OCI-M2 (cell line): ENCODE data around the gene GGACT.

Source experiments
- DNase-seq: peaks from one replicate; lab custom pipeline; 2025; ENCODE audit not compliant: unreplicated experiment; lab: John Stamatoyannopoulos, UW

The GGACT gene

DNA sequence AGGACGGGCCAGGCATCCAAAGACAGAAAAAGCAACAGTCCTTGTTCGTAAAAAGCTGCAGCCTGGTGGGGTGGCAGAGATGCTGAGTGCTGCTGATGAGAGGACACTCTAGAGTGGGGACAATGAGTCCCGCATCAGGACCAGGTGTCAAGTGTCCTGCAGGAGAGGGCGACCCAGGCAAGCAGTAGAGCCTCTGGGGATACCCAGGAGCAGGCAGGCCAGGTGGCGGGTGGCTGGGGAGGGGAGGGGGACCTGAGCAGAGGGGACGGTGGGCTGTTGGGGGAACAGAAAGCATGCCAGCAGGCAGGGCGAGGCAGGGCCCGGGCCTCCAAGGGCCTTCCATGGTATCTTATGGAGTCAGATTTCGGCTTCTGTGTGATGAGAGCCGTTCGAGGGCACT is 35.8 kb downstream of the GGACT start:
- DNase-seq, result no peak

- DNase-seq, result no peak
These were observed 39.3 kb downstream of the GGACT start for GRCh38 chr13:100549316-100549715.

DNA sequence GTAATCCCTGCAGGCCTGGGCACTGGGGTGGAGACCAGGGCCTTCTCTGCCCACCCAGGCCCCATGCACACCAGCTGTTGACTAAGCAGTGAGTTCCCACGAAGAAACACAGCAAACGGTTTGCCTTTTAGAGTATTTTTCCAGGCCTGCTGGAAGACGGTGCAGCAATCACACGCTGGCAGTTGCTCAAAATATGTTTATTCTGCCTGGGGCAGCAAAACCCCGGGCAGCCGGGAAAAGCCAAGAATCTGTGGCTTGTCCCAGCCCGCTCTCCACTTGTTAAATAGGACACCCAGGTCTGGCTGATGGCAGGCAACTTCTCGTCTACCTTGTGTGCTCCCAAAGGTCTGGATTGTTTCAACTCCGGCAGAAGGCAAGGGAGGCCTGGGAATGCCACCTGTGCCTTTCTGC is 40.8 kb downstream of the GGACT start:
- no peak for DNase-seq

DNA sequence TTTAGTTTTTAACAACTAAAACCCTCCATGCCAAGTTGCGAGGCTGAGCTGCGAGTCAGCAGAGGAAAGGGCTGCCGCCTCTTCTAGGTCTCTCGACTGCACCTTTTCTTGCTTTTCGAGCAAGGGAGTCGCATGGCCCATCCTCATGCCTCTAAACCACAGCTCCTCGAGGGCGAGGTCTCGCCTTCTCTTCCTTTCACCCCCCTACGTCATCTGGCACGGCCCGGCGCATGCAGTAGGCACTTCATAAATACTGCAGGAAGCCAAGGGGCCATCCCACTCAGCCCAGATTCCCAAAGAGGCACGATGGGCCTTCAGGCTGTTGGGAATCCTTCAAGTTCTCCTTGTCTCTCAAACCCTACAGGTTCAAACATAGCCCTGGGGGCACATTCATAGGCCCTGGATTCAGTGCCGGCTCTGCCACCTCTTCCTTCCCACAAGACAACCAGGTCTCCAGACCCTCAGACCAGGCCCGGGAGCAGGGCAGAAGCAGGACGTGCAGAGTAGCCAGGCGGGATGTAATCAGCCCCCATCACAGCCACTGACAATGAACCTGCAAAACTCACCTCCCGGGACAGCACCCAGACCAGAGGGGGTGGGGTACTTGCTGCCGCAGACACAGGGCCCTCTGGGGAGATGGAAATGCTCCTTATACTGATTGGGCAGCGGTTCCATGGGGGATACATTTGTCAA is 41.7 kb downstream of the GGACT start:
- no peak for DNase-seq

DNA sequence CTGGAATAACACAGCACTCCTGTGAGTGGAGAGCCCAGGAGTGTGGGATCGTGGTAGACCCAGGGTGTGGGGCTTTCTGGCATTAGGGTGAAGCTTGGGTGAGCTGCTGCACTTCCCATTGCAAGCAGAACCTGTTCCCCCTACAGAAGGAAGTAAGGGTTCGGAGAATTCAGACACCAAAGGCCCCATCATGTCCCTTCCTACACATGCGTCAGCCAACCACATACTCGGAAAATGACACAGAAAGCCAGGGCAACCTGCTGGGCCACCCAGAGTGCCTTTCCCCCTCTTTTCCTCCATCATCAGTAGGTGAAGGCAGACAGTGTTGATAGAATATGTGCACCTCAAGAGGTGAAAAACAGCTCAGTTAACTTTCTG is 42.9 kb downstream of the GGACT start:
- no peak for DNase-seq

DNA sequence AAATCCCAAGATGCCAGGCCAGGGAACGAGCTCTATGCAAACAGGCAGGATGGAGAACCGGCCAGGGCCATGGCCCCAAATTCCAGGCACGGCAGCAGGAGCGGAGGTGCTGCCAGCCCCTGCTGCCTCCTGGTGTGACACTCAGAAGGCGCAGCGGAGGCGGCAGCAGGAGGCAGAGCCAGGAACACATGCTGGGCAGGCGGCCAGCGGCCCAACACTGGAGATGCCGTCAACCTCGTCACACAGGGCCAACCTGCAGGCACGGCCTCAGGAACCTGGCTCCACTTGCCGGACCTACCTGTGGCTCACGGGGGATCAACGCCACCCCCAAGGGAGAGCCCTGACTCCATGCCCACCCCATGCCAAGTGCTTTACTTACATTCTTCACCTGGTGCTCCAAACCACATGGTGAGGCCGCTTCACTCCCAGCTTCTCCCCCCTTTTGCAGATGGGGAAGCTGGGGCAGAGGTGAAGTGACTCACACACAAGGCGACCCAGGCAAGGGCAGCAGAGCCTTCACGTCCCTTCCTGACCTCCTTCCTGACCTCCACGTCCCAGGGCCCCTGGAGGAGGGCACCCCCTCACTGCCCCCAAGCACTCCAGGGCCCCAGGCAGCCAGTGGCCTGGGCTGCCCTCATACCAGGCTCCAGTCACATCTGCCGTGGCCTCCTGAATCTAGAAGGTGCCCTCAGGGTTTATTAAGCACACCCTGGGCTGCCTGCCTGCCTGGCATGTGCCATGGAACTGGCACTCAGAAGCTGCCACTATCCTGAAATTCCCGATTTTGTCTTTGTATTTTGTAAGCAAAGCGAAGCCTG is 43.5 kb downstream of the GGACT start:
- no peak for DNase-seq

DNA sequence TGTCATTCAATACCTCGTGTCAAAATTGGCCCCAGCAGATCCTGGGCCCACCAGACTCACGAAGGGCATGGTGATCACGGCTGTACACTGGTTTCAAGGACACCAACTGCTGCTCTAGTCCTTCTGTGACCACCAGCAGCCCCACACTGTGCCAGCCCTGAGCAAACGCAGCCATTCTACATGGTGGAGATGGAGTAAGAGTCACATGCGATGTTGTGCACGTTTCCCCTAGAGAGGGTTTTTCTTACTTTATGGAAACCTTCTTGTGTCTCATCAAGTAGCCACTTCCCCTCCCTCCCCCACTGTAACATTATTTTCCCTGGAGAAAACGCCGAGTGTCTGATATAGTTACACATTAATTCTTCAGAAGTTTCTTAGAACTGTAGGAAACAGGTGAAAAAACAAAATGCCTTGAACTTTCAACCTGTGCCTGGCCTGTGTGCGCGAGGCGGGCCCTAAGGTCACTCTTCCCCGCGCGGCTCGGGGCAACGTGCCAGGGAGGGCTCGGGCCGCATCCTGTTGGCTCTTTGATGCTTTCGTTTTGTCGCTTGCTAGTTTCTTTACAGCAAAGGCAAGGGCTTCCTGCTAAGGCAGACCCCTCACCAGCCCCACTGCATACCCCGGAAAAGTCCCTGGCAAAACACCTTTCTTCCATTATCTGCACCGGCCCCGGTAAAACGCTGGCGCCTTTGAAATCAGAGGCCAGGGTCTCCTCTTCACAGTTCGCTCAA is 44.6 kb downstream of the GGACT start:
- DNase-seq, result no peak

DNA sequence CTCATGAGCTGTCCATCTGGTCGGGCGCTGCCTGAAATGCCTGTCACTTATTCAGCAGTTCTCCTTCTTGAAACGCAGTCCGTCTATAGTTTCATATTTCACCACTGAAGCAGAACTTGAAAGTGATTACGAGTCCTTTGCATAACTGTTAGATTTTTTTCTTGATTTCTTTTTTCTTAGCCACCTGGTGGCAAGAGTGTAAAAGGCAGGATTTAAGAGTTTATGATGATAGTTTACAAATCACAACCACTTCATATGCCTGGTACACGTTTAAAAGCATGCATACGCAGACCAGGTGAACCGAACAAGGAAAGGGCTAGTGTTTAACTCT is 45.8 kb downstream of the GGACT start:
- no peak for DNase-seq

GRCh38 chr13:100541897-100542825 is 46.4 kb downstream of the GGACT start:
- no peak for DNase-seq

GRCh38 chr13:100540621-100541020 is 48.0 kb downstream of the GGACT start:
- DNase-seq, result no peak

DNA sequence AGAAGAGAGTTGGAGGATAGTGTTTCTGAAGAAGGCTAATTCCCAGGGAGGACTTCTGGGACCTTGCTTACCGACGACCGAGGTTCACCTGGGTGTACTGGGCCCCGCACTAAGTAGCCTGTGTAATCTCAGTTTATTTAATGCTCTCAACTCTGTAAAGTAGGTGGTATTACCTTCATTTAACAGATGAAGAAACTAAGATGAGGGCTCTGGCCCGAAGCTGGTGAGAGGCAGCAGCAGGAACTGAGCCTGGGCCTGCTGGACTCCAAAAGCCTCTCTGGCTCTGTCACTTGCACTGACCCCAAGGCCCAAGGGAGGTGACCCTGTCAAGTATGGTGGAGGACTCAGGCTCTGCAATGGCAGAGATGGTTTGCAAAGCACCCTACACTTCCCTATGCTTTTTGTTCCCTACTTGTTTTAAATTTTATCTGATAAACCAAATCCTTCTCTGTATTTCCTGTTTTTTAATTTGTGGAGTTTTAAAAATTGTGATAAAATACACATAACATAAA is 50.6 kb downstream of the GGACT start:
- DNase-seq, result no peak

DNA sequence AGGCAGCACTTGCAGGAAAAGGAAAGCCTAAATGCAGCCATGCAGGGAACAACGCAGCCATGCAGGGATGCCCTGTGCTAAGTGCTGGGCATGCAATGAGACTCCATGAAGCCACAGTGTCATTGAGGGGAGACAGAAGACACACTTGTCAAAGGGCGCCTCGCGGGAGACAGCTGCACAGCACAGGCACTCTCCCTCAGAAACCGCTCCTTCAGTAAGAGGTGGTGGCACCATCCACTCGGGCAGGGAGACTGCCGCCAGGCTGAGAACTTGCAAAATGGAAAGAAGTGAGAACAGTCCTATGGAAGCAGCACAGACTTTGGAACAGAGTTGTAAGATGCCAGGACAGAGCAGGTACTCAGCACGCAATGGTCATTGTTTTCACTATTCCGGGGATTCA is 51.1 kb downstream of the GGACT start:
- no peak for DNase-seq

GRCh38 chr13:100536643-100537180 is 51.9 kb downstream of the GGACT start:
- DNase-seq, result no peak

DNA sequence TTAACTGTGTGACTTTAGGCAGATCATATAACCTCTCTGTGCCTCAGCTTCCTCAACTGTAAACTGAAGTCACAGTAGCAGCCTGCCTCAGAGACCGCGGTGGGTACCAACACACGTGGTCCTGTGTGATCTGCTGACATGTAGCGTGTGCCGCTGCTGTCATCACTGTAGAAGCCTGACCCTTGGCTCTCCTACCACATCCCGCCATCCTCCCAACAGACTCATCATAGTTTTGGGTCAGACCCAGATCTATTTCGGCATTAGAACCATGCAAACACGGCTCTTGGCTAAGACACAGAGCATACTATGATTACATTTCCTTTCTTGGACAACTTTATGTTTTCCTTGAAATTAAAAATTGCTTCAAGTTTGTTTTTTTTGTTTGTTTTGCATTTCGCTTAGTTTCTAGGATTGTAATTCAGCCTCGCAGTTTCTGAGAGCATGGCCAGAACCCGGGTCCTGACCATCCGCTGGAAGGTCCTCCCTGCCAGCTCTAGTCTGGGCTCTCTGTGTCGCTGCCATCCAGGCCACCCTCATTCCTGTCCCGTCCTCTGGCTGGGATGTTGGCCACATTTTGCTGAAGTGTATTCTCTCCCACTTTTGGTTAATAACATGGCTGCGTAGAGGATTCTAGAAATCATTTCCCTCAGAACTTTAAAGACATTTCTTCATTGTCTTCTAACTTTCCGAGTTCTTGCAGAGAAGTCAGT is 53.0 kb downstream of the GGACT start:
- no peak for DNase-seq

DNA sequence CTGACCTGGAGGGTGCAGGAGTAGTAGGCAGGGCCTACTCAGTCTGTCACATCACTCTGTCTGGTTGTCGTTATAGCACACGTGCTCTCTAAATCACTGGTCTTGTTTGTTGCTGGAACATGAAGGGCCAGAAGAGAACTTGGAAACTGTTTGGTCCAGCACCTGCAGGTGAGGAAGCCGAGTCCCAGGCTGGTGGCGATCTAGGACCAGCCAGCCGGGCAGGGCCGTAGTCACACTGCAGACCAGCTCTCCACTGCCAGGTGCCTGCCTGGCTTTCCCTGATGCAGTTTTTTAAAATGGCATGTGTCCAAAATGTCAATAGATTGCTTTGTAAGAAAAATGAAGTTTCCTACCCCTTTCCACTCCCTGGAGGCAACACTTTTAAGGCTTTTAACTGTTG is 53.7 kb downstream of the GGACT start:
- DNase-seq, result no peak

GRCh38 chr13:100534147-100534843 is 54.3 kb downstream of the GGACT start:
- no peak for DNase-seq

GRCh38 chr13:100533588-100534041 is 55.0 kb downstream of the GGACT start:
- no peak for DNase-seq

GRCh38 chr13:100532836-100533435 is 55.7 kb downstream of the GGACT start:
- no peak for DNase-seq
